Neural progenitor cell (in vitro differentiated cells): ENCODE data around the gene KIF26B.

ENCODE experiments used
- CTCF ChIP-seq: fragments of 200-600 bp; sonication (generic); IDR thresholded peaks from 2 replicates; pipeline ENCODE4 v1.5.1; 2017; ENCODE audit warnings: antibody characterized with exemption, mild to moderate bottlenecking
- EZH2 ChIP-seq: fragments of 200-600 bp; sonication (generic); IDR thresholded peaks from 2 replicates; pipeline ENCODE4 v1.6.1; 2017; ENCODE audit warnings: antibody characterized with exemption, mild to moderate bottlenecking, moderate library complexity
- EZH2phosphoT487 ChIP-seq: fragments of 200-600 bp; sonication (generic); IDR thresholded peaks from 2 replicates; pipeline ENCODE4 v1.6.1; 2017; ENCODE audit warnings: antibody characterized with exemption

DNA sequence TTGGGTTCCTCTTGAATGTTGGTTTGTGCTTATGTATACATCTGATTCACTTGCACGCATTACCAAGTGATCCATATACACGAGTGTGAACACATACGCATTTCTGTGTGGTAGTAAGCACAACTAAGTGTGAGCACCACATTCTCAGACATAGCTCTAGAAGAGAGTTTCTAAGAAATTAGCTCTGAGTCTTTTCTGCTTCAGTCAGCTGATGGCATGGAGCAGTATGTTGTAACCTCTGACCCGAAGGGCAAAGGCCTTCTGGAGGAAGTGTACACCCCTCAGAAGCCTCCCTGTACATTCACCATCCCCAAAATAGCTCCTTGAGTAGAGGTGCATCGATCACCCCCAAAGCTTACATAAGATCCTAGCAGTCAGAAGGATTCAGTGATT, 183.7 kb downstream of the KIF26B start:
- no peak for TF ChIP-seq CTCF
- TF ChIP-seq EZH2phosphoT487 = no peak
- no peak for TF ChIP-seq EZH2
